K562 (cell line): ENCODE data around the gene RASGRP2. TPM values are rescaled to one million over a fixed set of nuclear protein-coding genes. Genes with fewer than 3 reads are reported as not detected.
A peak's percentile ranks its signal among the peaks of the same experiment; 100 is the strongest.

Experiments
- ATF4 ChIP-seq: fragments of 450-650 bp; formaldehyde crosslinking; IDR thresholded peaks from 2 replicates; pipeline ENCODE4 v1.4.0; 2022; ENCODE audit warnings: mild to moderate bottlenecking, moderate library complexity
- CHD2 ChIP-seq: IDR thresholded peaks from 2 replicates; pipeline ENCODE4 v1.6.1; 2011; ENCODE audit warnings: low read depth, low read length
- CTBP1 ChIP-seq: fragments of 450-650 bp; IDR thresholded peaks from 2 replicates; pipeline ENCODE4 v1.6.1; 2016; ENCODE audit warnings: borderline replicate concordance
- CXXC5 ChIP-seq: fragments of 250-450 bp; sonication (Bioruptor Pico); IDR thresholded peaks from 2 replicates; pipeline ENCODE4 v1.8.0; 2022; ENCODE audit warnings: inconsistent platforms, mild to moderate bottlenecking, moderate library complexity
- DEAF1 ChIP-seq: fragments of 450-650 bp; formaldehyde crosslinking; IDR thresholded peaks from 2 replicates; pipeline ENCODE4 v1.4.0; 2020; ENCODE audit warnings: mild to moderate bottlenecking, moderate library complexity
- NCOA1 ChIP-seq: fragments of 450-650 bp; IDR thresholded peaks from 2 replicates; pipeline ENCODE4 v1.6.1; 2016; ENCODE audit warnings: low read depth
- RBFOX2 ChIP-seq: fragments of 200-400 bp; formaldehyde crosslinking; IDR thresholded peaks from 2 replicates; pipeline ENCODE4 v1.6.1; 2017; ENCODE audit warnings: low read depth, mild to moderate bottlenecking, low read length, moderate library complexity
- REST ChIP-seq, 2 experiments: fragments of 450-650 bp; formaldehyde crosslinking in 1 of 2; IDR thresholded peaks; 2 replicates each; pipeline versions ENCODE4 v1.4.0 to v1.6.1; 2014 to 2020; ENCODE audit warnings: mild to moderate bottlenecking in 2 of 2, borderline replicate concordance in 1 of 2, low read depth in 1 of 2
- STAG1 ChIP-seq: sonication (generic); formaldehyde crosslinking; IDR thresholded peaks from 2 replicates; pipeline ENCODE4 v1.5.0; 2020; ENCODE audit warnings: missing genetic modification reagents, borderline replicate concordance
- TARDBP ChIP-seq: fragments of 450-650 bp; IDR thresholded peaks from 2 replicates; pipeline ENCODE4 v1.6.1; 2016
- THRA ChIP-seq: fragments of 450-650 bp; IDR thresholded peaks from 2 replicates; pipeline ENCODE4 v1.6.1; 2017; ENCODE audit warnings: mild to moderate bottlenecking, moderate library complexity
- ZBTB17 ChIP-seq: fragments of 450-650 bp; formaldehyde crosslinking; IDR thresholded peaks from 2 replicates; pipeline ENCODE4 v1.4.0; 2020; ENCODE audit warnings: mild to moderate bottlenecking
- ZBTB2 ChIP-seq: fragments of 450-650 bp; IDR thresholded peaks from 2 replicates; pipeline ENCODE4 v1.6.1; 2016; ENCODE audit warnings: antibody characterized with exemption
- polyA plus RNA-seq, 8 experiments: library from polyadenylated mRNA; depleted of rRNA in 4 of 8; stranded (reverse) in 5 of 8; unstranded in 3 of 8; fragments of >200 nt; fragmentation: Nextera tagmentation in 2 of 8; fragmentation: Illumina TruSeq in 1 of 8; extraction: Ambion mirVana in 2 of 8; extraction: Trizol in 1 of 8; gene quantifications; 2 replicates each; pipeline versions ENCODE4 v1.2.1 to v1.2.3, GENCODE V29; 2011 to 2014; ENCODE audit warnings: inconsistent platforms in 1 of 8, missing spikeins in 1 of 8
- total RNA-seq, 7 experiments: library from RNA; depleted of rRNA in 6 of 7; stranded (reverse); fragments of >200 nt in 6 of 7; fragmentation: Illumina TruSeq in 2 of 7; extraction: Trizol in 2 of 7; gene quantifications; 2 replicates each; pipeline versions ENCODE4 v1.2.1 to v1.2.3, GENCODE V29; 2011 to 2021; ENCODE audit warnings: low replicate concordance in 1 of 7

The RASGRP2 gene
- total and polyA plus RNA-seq, 9 of the 15 experiments (the other 6 are each of a cell fraction or from before 2014, with no cell fraction given): 0.87 to 22.7 (median 5.5) TPM

- TF ChIP-seq REST (IDR thresholded peaks at IDR 0.05; ENCODE audit: borderline replicate concordance) (peak; percentile 37; the same call in 1 of the 2 replicates), REST (CRISPR knock-in tag; IDR thresholded peaks at IDR 0.05; ENCODE audit: low read depth) (no peak), ATF4 (0 out of 2 replicates have a peak, but pooled peaks have one; percentile 66), CXXC5 (peak; percentile 45; the same call in 1 of the 2 replicates), RBFOX2 (peak; percentile 76), ZBTB17 (CRISPR knock-in tag) (0 out of 2 replicates have a peak, but pooled peaks have one; percentile 11), CTBP1 (peak; percentile 66; the same call in 1 of the 2 replicates), STAG1 (no peak), CHD2 (no peak), NCOA1 (0 out of 2 replicates have a peak, but pooled peaks have one; percentile 17), ZBTB2 (no peak), DEAF1 (CRISPR knock-in tag) (peak; percentile 44; the same call in 1 of the 2 replicates), THRA (no peak), TARDBP (no peak)
These were observed 902 bp downstream of the RASGRP2 start (continued) for GRCh38 chr11:64742889-64743590.
